GM12878 (cell line): Measurements from ENCODE around the gene SLC37A2. TPM values are rescaled to one million over a fixed set of nuclear protein-coding genes. Genes with fewer than 3 reads are reported as not detected.
"Not testable (repeated sequence)": the region's sequence is repeated elsewhere in the genome, so short reads cannot be mapped to it uniquely, and the experiment has no call there.

Experiments used
- ATAC-seq: fragments of 200-7000 bp; cut with Tn5 transposase; 3 replicates; pipeline ENCODE4 v1.9.1; 2020; ENCODE audit warnings: mild to moderate bottlenecking, moderate library complexity
- BruUV-seq: library from RNA; stranded (reverse); fragments of 400-500 nt; replicated peaks from 2 replicates; lab custom pipeline; 2021; lab: Mats Ljungman, UMichigan
- CTCF ChIA-PET: fragments of 300-600 bp; sonication (Branson Sonifier 250); formaldehyde crosslinking; extraction: SDS; loops from one replicate; lab custom pipeline; 2021; ENCODE audit warnings: inconsistent platforms; lab: Yijun Ruan, JAX
- POLR2A ChIA-PET: fragments of 350-600 bp; formaldehyde crosslinking; extraction: SDS; loops from one replicate; lab custom pipeline; 2021; ENCODE audit warnings: inconsistent platforms; lab: Charles Lee
- RAD21 ChIA-PET: fragments of 300-600 bp; sonication (Branson Sonifier 250); formaldehyde crosslinking; loops from one replicate; lab custom pipeline; 2023; ENCODE audit warnings: antibody characterized with exemption; ENCODE audit not compliant: unreplicated experiment; lab: Charles Lee
- SMC1A ChIA-PET: fragments of 300-600 bp; sonication (Branson Sonifier 250); formaldehyde crosslinking; loops from one replicate; lab custom pipeline; 2023; ENCODE audit not compliant: unreplicated experiment, uncharacterized antibody; lab: Charles Lee
- DNase-seq: peaks from one replicate; pipeline ENCODE4 v3.0.0-alpha.2; 2011; ENCODE audit warnings: low read depth, low spot score
- FAIRE-seq: peaks from 3 replicates; lab custom pipeline; 2011; peaks lifted over from hg19 to GRCh38; lab: Jason Lieb, UNC
- H2AFZ ChIP-seq: 2 replicates; pipeline ENCODE4 v1.6.0; 2011; ENCODE audit warnings: low read depth, low read length, control low read depth; ENCODE audit not compliant: control insufficient read depth
- H3K27ac ChIP-seq: 2 replicates; pipeline ENCODE4 v1.5.1; 2011; ENCODE audit warnings: control low read depth; ENCODE audit not compliant: control insufficient read depth, insufficient read depth
- H3K27me3 ChIP-seq, 2 experiments: replicated peaks in 1 of 2; 2 replicates each; pipeline versions ENCODE4 v1.6.0 to v1.6.1; 2011; ENCODE audit warnings: low read length in 1 of 2; ENCODE audit not compliant: control insufficient read depth in 2 of 2, insufficient read depth in 2 of 2
- H3K36me3 ChIP-seq, 2 experiments: 2 replicates each; pipeline ENCODE4 v1.5.1; 2011; ENCODE audit warnings: low read length in 1 of 2; ENCODE audit not compliant: control insufficient read depth in 2 of 2, insufficient read depth in 2 of 2
- H3K4me1 ChIP-seq: 2 replicates; pipeline ENCODE4 v1.6.1; 2011; ENCODE audit warnings: mild to moderate bottlenecking, low read length, moderate library complexity, mixed read lengths; ENCODE audit not compliant: control insufficient read depth, insufficient read depth
- H3K4me2 ChIP-seq: 2 replicates; pipeline ENCODE4 v1.6.0; 2011; ENCODE audit warnings: control low read depth; ENCODE audit not compliant: control insufficient read depth, insufficient read depth
- H3K4me3 ChIP-seq: fragments of 200-600 bp; sonication (generic); 2 replicates; pipeline ENCODE4 v1.5.1; 2016
- H3K79me2 ChIP-seq: 2 replicates; pipeline ENCODE4 v1.6.0; 2011; ENCODE audit warnings: low read length; ENCODE audit not compliant: control insufficient read depth, insufficient read depth
- H3K9ac ChIP-seq: 2 replicates; pipeline ENCODE4 v1.8.0; 2011; ENCODE audit warnings: low read length, control low read depth, mixed read lengths; ENCODE audit not compliant: control insufficient read depth, insufficient read depth
- H3K9me3 ChIP-seq: replicated peaks from 3 replicates; pipeline ENCODE4 v1.5.1; 2011; ENCODE audit warnings: mild to moderate bottlenecking, low read length; ENCODE audit not compliant: control insufficient read depth, insufficient read depth
- H4K20me1 ChIP-seq: 2 replicates; pipeline ENCODE4 v1.6.0; 2011; ENCODE audit not compliant: control insufficient read depth, insufficient read depth
- IKZF2 ChIP-seq, 2 experiments: fragments of 450-650 bp; IDR thresholded peaks; 2 replicates each; pipeline ENCODE4 v1.6.1; 2017; ENCODE audit warnings: mild to moderate bottlenecking in 2 of 2, moderate library complexity in 2 of 2
- MTA2 ChIP-seq: fragments of 450-650 bp; IDR thresholded peaks from 2 replicates; pipeline ENCODE4 v1.6.1; 2016; ENCODE audit warnings: low read depth, mild to moderate bottlenecking, moderate library complexity
- NRF1 ChIP-seq: conservative IDR thresholded peaks from 2 replicates; pipeline ENCODE4 v1.6.1; 2011; ENCODE audit warnings: mild to moderate bottlenecking, low read depth, low read length, improper control_type of control experiment
- STAT1 ChIP-seq: fragments of 450-650 bp; conservative IDR thresholded peaks from 2 replicates; pipeline ENCODE4 v1.6.1; 2014; ENCODE audit warnings: antibody characterized with exemption, mild to moderate bottlenecking
- TAF1 ChIP-seq: IDR thresholded peaks from 2 replicates; pipeline ENCODE4 v1.6.1; 2011; ENCODE audit warnings: mild to moderate bottlenecking, low read depth, low read length, borderline replicate concordance
- ZNF274 ChIP-seq: IDR thresholded peaks from one replicate; pipeline ENCODE4 v1.8.0; 2011; ENCODE audit not compliant: insufficient read length, insufficient read depth
- ZSCAN29 ChIP-seq: fragments of 450-650 bp; IDR thresholded peaks from 2 replicates; pipeline ENCODE4 v1.6.1; 2017; ENCODE audit warnings: mild to moderate bottlenecking, moderate library complexity
- WGBS: methylation state at CpG from one replicate; pipeline ENCODE4 v1.1.6; 2016; ENCODE audit warnings: low lambda C conversion rate; ENCODE audit not compliant: insufficient replicate concordance, insufficient coverage; ENCODE audit errors: missing lambda C conversion rate; 5-methylcytosine and 5-hydroxymethylcytosine counted together
- in situ Hi-C: fragments of 300-500 bp; cut with MboI; formaldehyde crosslinking; loops from 9 replicates; pipeline ENCODE4 v1.14.3; 2018; ENCODE audit warnings: mixed read lengths
- intact Hi-C: fragments of 100-400 bp; cut with micrococcal nuclease; formaldehyde crosslinking; loops from one replicate; pipeline ENCODE4 v1.14.2; 2022; ENCODE audit not compliant: unreplicated experiment
- polyA plus RNA-seq, 11 experiments: library from polyadenylated mRNA; depleted of rRNA in 4 of 11; unstranded in 6 of 11; stranded (reverse) in 5 of 11; fragments of >200 nt; fragmentation: Nextera tagmentation in 4 of 11; fragmentation: Illumina TruSeq in 1 of 11; extraction: Ambion mirVana in 4 of 11; extraction: Trizol in 1 of 11; gene quantifications; 1 replicate in 1 of 11; 2 replicates in 10 of 11; pipeline versions ENCODE4 v1.2.1 to v1.2.3, GENCODE V29; 2011 to 2016; ENCODE audit warnings: inconsistent platforms in 2 of 11, missing spikeins in 2 of 11, low read depth in 1 of 11
- total RNA-seq, 4 experiments: library from RNA; depleted of rRNA in 3 of 4; stranded (reverse); fragments of >200 nt in 3 of 4; fragmentation: Illumina TruSeq in 1 of 4; extraction: Trizol in 1 of 4; gene quantifications; 2 replicates each; pipeline versions ENCODE4 v1.2.1 to v1.2.3, GENCODE V29; 2013 to 2021
- TF ChIP-seq, protein P1 (sequence below): IDR thresholded peaks from 2 replicates; pipeline ENCODE4 v1.6.1; 2011; ENCODE audit warnings: low read depth, low read length, improper control_type of control experiment, borderline replicate concordance
- TF ChIP-seq, protein P2 (sequence below): fragments of 150-350 bp; IDR thresholded peaks from 2 replicates; pipeline ENCODE4 v1.6.1; 2014; ENCODE audit warnings: mild to moderate bottlenecking, low read depth, low read length

SLC37A2 gene
- total and polyA plus RNA-seq, 10 of the 15 experiments (the other 5 are each of a cell fraction or from before 2014, with no cell fraction given) = 0.26 to 9.8 (median 2.0) TPM

- H3K4me1 ChIP-seq, H4K20me1 ChIP-seq, H3K27ac ChIP-seq, H2AFZ ChIP-seq, H3K79me2 ChIP-seq, H3K9me3 ChIP-seq, BruUV-seq, DNase-seq, H3K27me3 ChIP-seq, H3K9ac ChIP-seq, in situ Hi-C loops, ATAC-seq, H3K36me3 ChIP-seq, H3K4me3 ChIP-seq, H3K4me2 ChIP-seq, FAIRE-seq: not testable (repeated sequence)
- WGBS = 78% methylated on average over 9 of the region's 10 CpGs
- ChIA-PET POLR2A (interaction anchor here (0.5 kb wide), 1 partner anchor 288 kb away, joined by 3 read pairs; no protein-coding TSS in a partner anchor), RAD21 (interaction anchor here (1.0 to 3.3 kb wide), 6 partner anchors 17 to 315 kb away, joined by 3 to 44 read pairs (median 4); partner anchors contain the start of gene CCDC15), CTCF (interaction anchor here (1.6 to 7.4 kb wide), 7 partner anchors 7 to 314 kb away, joined by 5 to 100 read pairs (median 8); partner anchors contain the start of gene TMEM218), SMC1A (interaction anchor here (0.8 to 4.2 kb wide), 9 partner anchors 11 to 272 kb away, joined by 3 to 46 read pairs (median 8); partner anchors contain the start of gene TMEM218)
- intact Hi-C loops = loop anchor here (5.0 kb wide), 1 partner anchor 317 kb away; no protein-coding TSS in a partner anchor
Observed at GRCh38 chr11:125090151-125090550, 27.0 kb downstream of the SLC37A2 start.

- Histone ChIP-seq H4K20me1 (no peaks in the 10 kb centered on the region), H3K4me1 (no peaks in the 10 kb centered on the region), H3K4me3 (no peak overlapping the region), H3K79me2 (no peaks in the 10 kb centered on the region), H3K36me3 (0 out of 4 replicates have a peak, but pooled peaks cover 0 to 2% of the 10 kb centered on the region in 2 experiments), H3K27ac (no peak overlapping the region), H3K27me3 (no peaks in the 10 kb centered on the region), H3K4me2 (no peak overlapping the region), H2AFZ (no peak overlapping the region), H3K9me3 (no peaks in the 10 kb centered on the region), H3K9ac (no peak overlapping the region)
- FAIRE-seq (no peak), DNase-seq (no peak), ATAC-seq (peak; percentile 29; the same call in 2 of the 3 replicates)
- SMC1A ChIA-PET = interaction anchor here (0.8 to 4.2 kb wide), 20 partner anchors 12 to 339 kb away, joined by 3 to 46 read pairs (median 4); partner anchors contain the start of gene TMEM218
- BruUV-seq = no TSS peak
- POLR2A ChIA-PET = interaction anchor here (0.5 kb wide), 1 partner anchor 288 kb away, joined by 3 read pairs; no protein-coding TSS in a partner anchor
- TF ChIP-seq IKZF2 (IDR thresholded peaks at IDR 0.05) (no peak), TAF1 (no peak), NRF1 (no peak), ZNF274 (no peak), MTA2 (no peak), STAT1 (no peak), ZSCAN29 (no peak)
- TF ChIP-seq, protein P1, sequence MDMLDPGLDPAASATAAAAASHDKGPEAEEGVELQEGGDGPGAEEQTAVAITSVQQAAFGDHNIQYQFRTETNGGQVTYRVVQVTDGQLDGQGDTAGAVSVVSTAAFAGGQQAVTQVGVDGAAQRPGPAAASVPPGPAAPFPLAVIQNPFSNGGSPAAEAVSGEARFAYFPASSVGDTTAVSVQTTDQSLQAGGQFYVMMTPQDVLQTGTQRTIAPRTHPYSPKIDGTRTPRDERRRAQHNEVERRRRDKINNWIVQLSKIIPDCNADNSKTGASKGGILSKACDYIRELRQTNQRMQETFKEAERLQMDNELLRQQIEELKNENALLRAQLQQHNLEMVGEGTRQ = no peak
- TF ChIP-seq, protein P2, sequence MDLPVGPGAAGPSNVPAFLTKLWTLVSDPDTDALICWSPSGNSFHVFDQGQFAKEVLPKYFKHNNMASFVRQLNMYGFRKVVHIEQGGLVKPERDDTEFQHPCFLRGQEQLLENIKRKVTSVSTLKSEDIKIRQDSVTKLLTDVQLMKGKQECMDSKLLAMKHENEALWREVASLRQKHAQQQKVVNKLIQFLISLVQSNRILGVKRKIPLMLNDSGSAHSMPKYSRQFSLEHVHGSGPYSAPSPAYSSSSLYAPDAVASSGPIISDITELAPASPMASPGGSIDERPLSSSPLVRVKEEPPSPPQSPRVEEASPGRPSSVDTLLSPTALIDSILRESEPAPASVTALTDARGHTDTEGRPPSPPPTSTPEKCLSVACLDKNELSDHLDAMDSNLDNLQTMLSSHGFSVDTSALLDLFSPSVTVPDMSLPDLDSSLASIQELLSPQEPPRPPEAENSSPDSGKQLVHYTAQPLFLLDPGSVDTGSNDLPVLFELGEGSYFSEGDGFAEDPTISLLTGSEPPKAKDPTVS = no peak
- intact Hi-C loops (loop anchor here (1.0 to 5.0 kb wide), 3 partner anchors 50 to 316 kb away; no protein-coding TSS in a partner anchor), in situ Hi-C loops (no loop called here)
- RAD21 ChIA-PET = interaction anchor here (0.8 to 3.3 kb wide), 18 partner anchors 10 to 343 kb away, joined by 3 to 44 read pairs (median 6); partner anchors contain the start of genes CCDC15 and TMEM218
- CTCF ChIA-PET = interaction anchor here (0.6 to 7.4 kb wide), 31 partner anchors 8 to 340 kb away, joined by 3 to 100 read pairs (median 5); partner anchors contain the start of genes CCDC15 and TMEM218
- 78% methylated on average over 6 of the region's 6 CpGs for WGBS
Observed at GRCh38 chr11:125090816-125091215, 27.7 kb downstream of the SLC37A2 start.
